Measurements from ENCODE around the gene UGT1A9.
"Not testable (repeated sequence)": the region's sequence is repeated elsewhere in the genome, so short reads cannot be mapped to it uniquely, and the experiment has no call there.

Gene UGT1A9

GRCh38 chr2:233650981-233651380, 20.7 kb upstream of the UGT1A9 start:
- no peak overlapping the region for H3K4me3 ChIP-seq (ENCODE audit: low read depth, low read length)
- no peak for DNase-seq (ENCODE audit: low read depth)
- TF ChIP-seq CTCF (IDR thresholded peaks at IDR 0.05; ENCODE audit: low read depth, low read length, missing control alignments), result no peak

GRCh38 chr2:233651430-233651829, 20.3 kb upstream of the UGT1A9 start:
- TF ChIP-seq CTCF (IDR thresholded peaks at IDR 0.05; ENCODE audit: low read depth, low read length, missing control alignments), result no peak
- H3K4me3 ChIP-seq (ENCODE audit: low read depth, low read length), result no peak overlapping the region
- no peak for DNase-seq (ENCODE audit: low read depth)

DNA sequence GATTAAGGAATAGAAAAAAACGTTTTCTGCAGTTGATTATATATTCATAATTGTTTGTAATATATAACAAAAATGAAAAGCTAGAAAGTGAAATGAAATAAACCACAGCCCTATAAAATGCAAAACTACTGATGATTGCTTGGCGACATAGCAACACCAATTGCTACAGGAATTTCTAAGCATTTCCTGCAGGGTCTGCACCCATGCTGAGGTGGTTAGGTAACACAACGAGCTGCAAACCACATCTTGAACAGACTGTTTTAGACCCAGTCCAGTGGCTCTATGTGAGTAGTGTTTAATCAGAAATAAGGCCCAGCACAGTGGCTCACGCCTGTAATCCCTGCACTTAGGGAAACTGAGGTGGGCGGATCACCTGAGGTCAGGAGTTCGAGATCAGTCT, 17.2 kb upstream of the UGT1A9 start:
- no peak for TF ChIP-seq CTCF (IDR thresholded peaks at IDR 0.05; ENCODE audit: low read depth, low read length, missing control alignments)
- no peak overlapping the region for H3K4me3 ChIP-seq (ENCODE audit: low read depth, low read length)
- no peak for DNase-seq (ENCODE audit: low read depth)

- no peak overlapping the region for H3K4me3 ChIP-seq (ENCODE audit: low read depth, low read length)
- DNase-seq (ENCODE audit: low read depth), result no peak
- TF ChIP-seq CTCF (IDR thresholded peaks at IDR 0.05; ENCODE audit: low read depth, low read length, missing control alignments), result no peak
These were observed 16.7 kb upstream of the UGT1A9 start for GRCh38 chr2:233655043-233655442.

DNA sequence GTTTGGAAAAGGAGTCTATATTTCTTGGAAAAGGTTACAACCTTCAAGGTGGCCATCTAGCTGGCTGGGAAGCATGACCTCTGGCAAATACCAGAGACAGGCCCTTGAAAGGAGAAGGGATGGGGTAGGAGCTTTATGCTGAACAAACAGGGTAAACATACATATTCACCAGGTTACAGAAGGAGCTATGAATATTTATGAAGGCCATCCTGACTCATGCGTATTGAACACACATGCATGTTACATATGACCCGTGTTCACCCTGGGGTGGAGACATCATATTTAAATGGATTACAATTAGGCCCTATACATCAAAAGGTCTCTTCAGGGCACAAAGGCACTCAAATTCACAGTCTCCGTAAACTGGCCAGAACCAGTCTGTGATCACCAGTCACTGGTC, 15.8 kb upstream of the UGT1A9 start:
- H3K4me3 ChIP-seq (ENCODE audit: low read depth, low read length); DNase-seq (ENCODE audit: low read depth): not testable (repeated sequence)

- no peak for TF ChIP-seq CTCF (IDR thresholded peaks at IDR 0.05; ENCODE audit: low read depth, low read length, missing control alignments)
- DNase-seq (ENCODE audit: low read depth), result no peak
- H3K4me3 ChIP-seq (ENCODE audit: low read depth, low read length), result no peak overlapping the region
These were observed 15.3 kb upstream of the UGT1A9 start for GRCh38 chr2:233656443-233656842.

- no peak for TF ChIP-seq CTCF (IDR thresholded peaks at IDR 0.05; ENCODE audit: low read depth, low read length, missing control alignments)
- no peak overlapping the region for H3K4me3 ChIP-seq (ENCODE audit: low read depth, low read length)
- no peak for DNase-seq (ENCODE audit: low read depth)
These were observed 13.1 kb upstream of the UGT1A9 start for GRCh38 chr2:233658610-233659009.

DNA sequence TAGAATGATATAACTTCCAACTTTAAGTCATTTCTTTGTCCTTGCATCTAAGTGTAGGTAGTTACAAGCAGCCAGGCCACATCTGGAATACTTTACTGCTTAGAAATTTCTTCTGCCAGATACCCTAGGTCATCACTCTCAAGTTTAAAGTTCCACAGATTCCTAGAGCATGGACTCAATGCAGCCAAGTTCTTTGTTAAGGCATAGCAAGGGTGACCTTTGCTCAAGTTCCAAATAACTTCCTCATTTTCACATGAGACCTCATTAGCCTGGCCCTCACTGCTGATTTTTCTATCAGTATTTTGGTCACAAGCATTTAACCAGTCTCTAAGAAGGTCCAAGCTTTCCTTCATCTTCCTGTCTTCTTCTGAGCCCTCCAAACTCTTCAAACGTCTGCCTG, 7.8 kb upstream of the UGT1A9 start:
- no peak for TF ChIP-seq CTCF (IDR thresholded peaks at IDR 0.05; ENCODE audit: low read depth, low read length, missing control alignments)
- no peak for DNase-seq (ENCODE audit: low read depth)
- H3K4me3 ChIP-seq (ENCODE audit: low read depth, low read length), result no peak overlapping the region
